ES-I3 (cell line): ENCODE data around the gene ZDHHC24.

Experiments used
- H3K36me3 ChIP-seq: 2 replicates; pipeline ENCODE4 v1.6.1; 2013; ENCODE audit warnings: mild to moderate bottlenecking, low read length, control low read depth, moderate library complexity; ENCODE audit not compliant: insufficient read depth
- H3K4me1 ChIP-seq: 2 replicates; pipeline ENCODE4 v1.6.1; 2013; ENCODE audit warnings: mild to moderate bottlenecking, control low read depth, low read length; ENCODE audit not compliant: insufficient read depth
- H3K9ac ChIP-seq: 2 replicates; pipeline ENCODE4 v1.6.1; 2013; ENCODE audit warnings: low read depth, mild to moderate bottlenecking, low read length, moderate library complexity
- H3K9me3 ChIP-seq: 2 replicates; pipeline ENCODE4 v1.6.1; 2013; ENCODE audit warnings: mild to moderate bottlenecking, low read length, moderate library complexity; ENCODE audit not compliant: control insufficient read depth, insufficient read depth

Gene ZDHHC24

GRCh38 chr11:66473608-66474515 is 72.0 kb downstream of the ZDHHC24 start:
- peaks cover 16% of the 10 kb centered on the region; the same call in 1 of the 2 replicates for H3K4me1 ChIP-seq
- peaks cover 2% of the 10 kb centered on the region; the same call in 1 of the 2 replicates for H3K36me3 ChIP-seq
- H3K9me3 ChIP-seq: no peaks in the 10 kb centered on the region
- H3K9ac ChIP-seq: no peak overlapping the region

- Histone ChIP-seq H3K36me3 (peaks cover 2% of the 10 kb centered on the region; the same call in 1 of the 2 replicates), H3K4me1 (peaks cover 16% of the 10 kb centered on the region; the same call in 1 of the 2 replicates), H3K9ac (no peak overlapping the region), H3K9me3 (no peaks in the 10 kb centered on the region)
These were observed 72.7 kb downstream of the ZDHHC24 start for GRCh38 chr11:66473167-66473566.

DNA sequence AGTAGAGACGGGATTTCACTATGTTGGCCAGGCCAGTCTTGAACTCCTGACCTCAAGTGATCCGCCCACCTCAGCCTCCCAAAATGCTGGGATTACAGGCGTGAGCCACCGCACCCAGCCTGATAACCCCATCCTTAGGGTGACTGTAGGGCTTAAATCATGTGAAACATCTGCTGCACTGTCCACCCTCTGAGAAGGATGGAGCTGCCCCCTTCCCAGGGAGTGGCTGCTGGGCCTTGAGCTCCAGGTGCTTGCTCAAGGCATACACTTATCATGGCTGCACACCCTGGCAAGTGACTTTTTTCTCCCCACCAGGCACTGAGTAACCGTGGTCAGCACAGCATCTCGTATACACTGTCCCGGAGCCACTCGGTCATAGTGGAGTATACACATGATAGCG is 73.8 kb downstream of the ZDHHC24 start:
- peaks cover 2% of the 10 kb centered on the region; the same call in 1 of the 2 replicates for H3K36me3 ChIP-seq
- H3K4me1 ChIP-seq: peaks cover 16% of the 10 kb centered on the region; the same call in 1 of the 2 replicates

DNA sequence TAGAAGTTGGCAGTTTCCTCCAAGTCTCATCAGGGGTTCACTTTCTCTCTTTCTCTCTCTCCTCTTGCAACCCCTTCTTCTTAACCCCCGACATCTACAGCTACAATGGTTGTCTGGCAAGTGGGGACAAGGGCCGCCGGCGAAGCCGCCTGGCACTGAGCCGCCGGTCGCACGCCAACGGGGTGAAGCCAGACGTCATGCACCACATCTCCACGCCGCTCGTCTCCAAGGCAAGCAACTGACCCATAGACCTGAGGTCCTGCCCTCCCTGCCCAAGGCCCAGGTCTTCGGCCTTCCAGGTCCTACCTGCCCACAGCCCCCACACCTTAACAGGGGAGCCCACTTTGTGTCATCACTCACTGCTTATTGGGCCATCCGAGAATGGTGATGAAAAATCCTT is 74.7 kb downstream of the ZDHHC24 start:
- H3K36me3 ChIP-seq: peaks cover 2% of the 10 kb centered on the region; the same call in 1 of the 2 replicates
- H3K9ac ChIP-seq: no peak overlapping the region
- H3K4me1 ChIP-seq: peaks cover 11% of the 10 kb centered on the region; the same call in 1 of the 2 replicates
- H3K9me3 ChIP-seq: no peaks in the 10 kb centered on the region

More for the DNA sequence above, 73.8 kb downstream of the ZDHHC24 start:
- Histone ChIP-seq H3K9me3 (no peaks in the 10 kb centered on the region), H3K9ac (no peak overlapping the region)
